GM18868 (cell line): ENCODE data around the gene ADGRV1.
"Not testable (repeated sequence)": the region's sequence is repeated elsewhere in the genome, so short reads cannot be mapped to it uniquely, and the experiment has no call there.

ENCODE experiments used
- ATAC-seq: cut with Tn5 transposase; IDR thresholded peaks from one replicate; pipeline ENCODE4 v1.9.1; 2021; ENCODE audit warnings: mild to moderate bottlenecking, moderate library complexity; ENCODE audit not compliant: unreplicated experiment

ADGRV1 gene

GRCh38 chr5:90645024-90645610 is 86.5 kb downstream of the ADGRV1 start:
- no peak for ATAC-seq

- ATAC-seq: no peak
These were observed 92.2 kb downstream of the ADGRV1 start for GRCh38 chr5:90650767-90651166.

GRCh38 chr5:90654215-90654614 is 95.6 kb downstream of the ADGRV1 start:
- ATAC-seq: no peak

- ATAC-seq: no peak
These were observed 96.8 kb downstream of the ADGRV1 start for GRCh38 chr5:90655423-90655822.

- no peak for ATAC-seq
These were observed 98.4 kb downstream of the ADGRV1 start for GRCh38 chr5:90657030-90657429.

GRCh38 chr5:90657788-90658187 is 99.2 kb downstream of the ADGRV1 start:
- ATAC-seq: no peak

- ATAC-seq: no peak
These were observed 100.0 kb downstream of the ADGRV1 start for GRCh38 chr5:90658620-90659019.

GRCh38 chr5:90668079-90668565 is 109.5 kb downstream of the ADGRV1 start:
- not testable (repeated sequence) for ATAC-seq

- ATAC-seq: no peak
These were observed 116.6 kb downstream of the ADGRV1 start for GRCh38 chr5:90675222-90675621.

GRCh38 chr5:90680921-90681563 is 122.4 kb downstream of the ADGRV1 start:
- no peak for ATAC-seq

- ATAC-seq: no peak
These were observed 123.7 kb downstream of the ADGRV1 start for GRCh38 chr5:90682278-90682677.

GRCh38 chr5:90685425-90686022 is 126.9 kb downstream of the ADGRV1 start:
- no peak for ATAC-seq

- not testable (repeated sequence) for ATAC-seq
These were observed 127.8 kb downstream of the ADGRV1 start for GRCh38 chr5:90686363-90686762.

GRCh38 chr5:90687458-90687857 is 128.9 kb downstream of the ADGRV1 start:
- not testable (repeated sequence) for ATAC-seq

- ATAC-seq: no peak
These were observed 130.5 kb downstream of the ADGRV1 start for GRCh38 chr5:90689064-90689463.

- ATAC-seq: no peak
These were observed 131.7 kb downstream of the ADGRV1 start for GRCh38 chr5:90690307-90690706.

- ATAC-seq: no peak
These were observed 132.9 kb downstream of the ADGRV1 start for GRCh38 chr5:90691533-90691932.

- no peak for ATAC-seq
These were observed 137.6 kb downstream of the ADGRV1 start for GRCh38 chr5:90696153-90696552.

- ATAC-seq: no peak
These were observed 141.7 kb downstream of the ADGRV1 start for GRCh38 chr5:90700299-90700698.

- ATAC-seq: no peak
These were observed 145.3 kb downstream of the ADGRV1 start for GRCh38 chr5:90703932-90704331.

- no peak for ATAC-seq
These were observed 149.1 kb downstream of the ADGRV1 start for GRCh38 chr5:90707698-90708097.
